ENCODE data around the gene FAM47E. TPM values are rescaled to one million over a fixed set of nuclear protein-coding genes. Genes with fewer than 3 reads are reported as not detected.

Gene FAM47E
- total RNA-seq, 1 donor: 0.86 TPM

DNA sequence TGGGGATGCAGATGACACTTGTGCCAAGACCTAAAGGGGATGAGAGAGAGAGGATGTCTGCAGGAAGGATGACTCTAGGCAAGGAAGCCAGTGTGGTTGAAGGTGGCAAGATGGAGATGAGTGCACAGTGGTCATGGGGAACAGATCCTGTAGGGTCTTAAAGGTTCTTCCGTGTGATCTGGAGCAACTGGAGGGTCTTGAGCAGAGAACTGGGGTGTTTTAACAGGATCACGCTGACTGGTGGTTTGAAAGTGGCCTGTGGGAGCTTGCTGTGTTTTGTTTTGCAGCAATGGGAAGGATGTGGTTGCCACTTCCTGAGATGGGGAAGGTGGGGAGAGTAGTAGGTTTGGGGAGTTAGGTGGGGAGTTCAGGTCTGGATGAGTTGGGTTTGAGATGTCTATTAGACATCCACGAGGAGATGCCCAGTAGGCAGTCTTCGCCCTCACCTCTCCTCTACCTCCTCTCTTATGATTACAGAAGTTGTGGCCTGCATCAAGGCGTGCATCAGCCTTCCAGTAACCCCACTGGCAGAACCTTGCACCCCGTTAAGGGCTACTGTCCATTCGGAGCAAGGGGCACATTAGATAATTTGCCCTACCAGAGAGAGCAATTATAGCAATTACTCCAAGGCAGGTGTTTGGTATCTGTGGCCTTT is 53.6 kb downstream of the FAM47E start:
- no peak for DNase-seq (ENCODE audit: low read depth)
- peak overlapping the region; percentile 66 for H3K4me3 ChIP-seq (ENCODE audit: low read depth, low read length)
- TF ChIP-seq, protein P1, sequence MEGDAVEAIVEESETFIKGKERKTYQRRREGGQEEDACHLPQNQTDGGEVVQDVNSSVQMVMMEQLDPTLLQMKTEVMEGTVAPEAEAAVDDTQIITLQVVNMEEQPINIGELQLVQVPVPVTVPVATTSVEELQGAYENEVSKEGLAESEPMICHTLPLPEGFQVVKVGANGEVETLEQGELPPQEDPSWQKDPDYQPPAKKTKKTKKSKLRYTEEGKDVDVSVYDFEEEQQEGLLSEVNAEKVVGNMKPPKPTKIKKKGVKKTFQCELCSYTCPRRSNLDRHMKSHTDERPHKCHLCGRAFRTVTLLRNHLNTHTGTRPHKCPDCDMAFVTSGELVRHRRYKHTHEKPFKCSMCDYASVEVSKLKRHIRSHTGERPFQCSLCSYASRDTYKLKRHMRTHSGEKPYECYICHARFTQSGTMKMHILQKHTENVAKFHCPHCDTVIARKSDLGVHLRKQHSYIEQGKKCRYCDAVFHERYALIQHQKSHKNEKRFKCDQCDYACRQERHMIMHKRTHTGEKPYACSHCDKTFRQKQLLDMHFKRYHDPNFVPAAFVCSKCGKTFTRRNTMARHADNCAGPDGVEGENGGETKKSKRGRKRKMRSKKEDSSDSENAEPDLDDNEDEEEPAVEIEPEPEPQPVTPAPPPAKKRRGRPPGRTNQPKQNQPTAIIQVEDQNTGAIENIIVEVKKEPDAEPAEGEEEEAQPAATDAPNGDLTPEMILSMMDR (IDR thresholded peaks at IDR 0.05; ENCODE audit: insufficient read depth, low read depth, low read length): no peak

DNA sequence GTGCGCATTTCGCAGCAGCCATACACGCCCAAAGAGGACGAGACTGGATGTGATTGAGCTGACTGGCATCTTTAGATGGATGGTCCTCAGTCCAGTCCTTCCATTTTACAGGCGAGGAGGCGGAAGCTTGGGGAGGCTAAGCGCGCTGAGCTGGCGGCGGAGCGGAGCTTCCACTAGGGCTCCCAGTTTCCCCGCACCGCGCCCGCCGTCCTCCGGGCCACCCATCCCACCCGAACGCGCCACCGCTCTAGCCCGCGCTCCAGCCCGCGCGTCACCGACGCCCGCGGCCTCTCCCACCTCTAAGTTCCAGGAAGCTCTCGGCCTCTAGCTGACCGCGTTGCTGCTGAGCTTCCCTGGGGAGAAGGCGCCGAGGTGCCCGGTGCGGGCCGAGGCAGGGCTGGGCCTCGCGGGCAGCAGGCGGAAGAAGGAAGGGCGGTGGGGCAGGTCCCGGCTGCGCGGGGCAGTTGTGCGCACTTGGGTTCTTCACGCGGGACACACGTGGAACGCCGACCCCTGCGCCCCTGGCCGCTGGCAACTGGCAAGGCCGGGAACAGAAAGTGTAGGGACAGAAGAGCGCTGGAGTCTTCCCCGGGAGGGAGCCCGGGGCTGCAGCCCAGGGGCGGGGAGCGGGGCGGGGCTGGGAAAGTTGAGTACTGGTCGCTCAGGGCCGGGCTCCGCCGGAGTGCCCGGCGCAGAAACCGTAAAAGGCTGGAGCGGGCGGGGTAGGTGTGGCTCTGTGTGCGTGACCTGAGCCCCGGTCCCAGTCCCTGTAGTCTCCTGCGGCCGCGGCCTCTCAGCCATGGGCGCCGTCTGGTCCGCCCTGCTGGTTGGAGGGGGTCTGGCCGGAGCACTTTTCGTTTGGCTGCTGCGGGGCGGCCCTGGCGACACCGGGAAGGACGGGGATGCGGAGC is 54.7 kb downstream of the FAM47E start, which contains the start of gene STBD1:
Gene STBD1, plus strand, starts transcription at position 763 of the 911 bp plus-strand sequence. Its CDS starts 37 bp downstream, at position 800.
- TF ChIP-seq, protein P1 (IDR thresholded peaks at IDR 0.05; ENCODE audit: insufficient read depth, low read depth, low read length): no peak
- peak within 1 kb of the TSS; percentile 66 for H3K4me3 ChIP-seq (ENCODE audit: low read depth, low read length)
- DNase-seq (ENCODE audit: low read depth): peak; percentile 59

DNA sequence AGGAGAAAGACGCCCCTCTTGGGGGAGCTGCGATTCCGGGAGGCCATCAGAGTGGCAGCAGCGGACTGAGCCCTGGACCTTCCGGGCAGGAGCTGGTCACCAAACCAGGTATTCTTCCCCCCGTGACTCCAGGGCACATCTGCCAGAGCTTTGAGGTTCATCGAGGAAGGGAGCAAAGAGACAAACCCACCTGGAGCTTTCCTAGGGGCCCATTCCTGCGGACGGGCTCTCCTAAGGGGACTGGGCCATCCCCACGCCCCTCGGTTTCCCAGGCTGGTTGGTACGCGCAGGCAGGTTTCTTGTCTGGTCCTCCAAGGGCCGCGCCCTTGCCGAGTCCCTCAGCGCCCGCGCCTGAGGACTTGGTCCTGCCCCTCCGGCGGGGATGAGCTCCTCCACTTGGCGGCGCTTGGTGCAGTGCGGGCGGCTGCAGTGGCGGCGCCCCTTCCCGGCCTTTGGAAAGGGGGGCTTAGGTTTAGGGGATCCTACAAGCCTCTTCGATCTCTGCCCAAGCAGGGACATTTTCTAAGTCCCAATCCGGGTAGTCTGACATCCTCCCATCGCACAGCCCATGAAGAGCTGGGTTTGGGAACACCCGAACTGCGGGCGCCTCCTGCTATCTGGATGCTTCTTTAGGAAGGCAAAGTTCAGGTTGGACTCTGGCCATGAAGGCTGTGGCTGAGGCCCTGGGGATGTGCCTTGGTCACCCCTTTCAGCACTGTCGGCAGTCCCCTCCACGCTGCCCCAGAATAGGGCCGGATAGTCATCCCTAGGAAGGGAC is 55.5 kb downstream of the FAM47E start:
- TF ChIP-seq, protein P1 (IDR thresholded peaks at IDR 0.05; ENCODE audit: insufficient read depth, low read depth, low read length): peak; percentile 42
- peak overlapping the region; percentile 66 for H3K4me3 ChIP-seq (ENCODE audit: low read depth, low read length)
- peak; percentile 51 for DNase-seq (ENCODE audit: low read depth)

DNA sequence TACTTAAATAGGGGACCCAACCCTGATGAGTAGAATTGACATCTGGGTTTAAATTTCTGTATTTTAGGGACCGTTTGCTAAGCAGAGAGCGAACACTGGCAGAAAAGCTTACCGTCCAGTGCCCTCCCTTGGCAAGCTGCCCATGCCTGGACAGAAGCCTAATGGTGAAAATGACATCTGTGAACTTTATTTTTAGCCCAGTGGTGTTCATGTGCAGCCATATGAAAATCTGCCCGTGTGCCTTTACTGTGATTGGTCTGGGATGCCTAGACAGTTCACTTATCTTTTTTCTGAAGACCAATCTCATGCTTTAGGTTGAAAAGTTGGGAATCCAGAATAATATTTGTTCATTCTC is 56.1 kb downstream of the FAM47E start:
- H3K4me3 ChIP-seq (ENCODE audit: low read depth, low read length): peak overlapping the region; percentile 66
- TF ChIP-seq, protein P1 (IDR thresholded peaks at IDR 0.05; ENCODE audit: insufficient read depth, low read depth, low read length): no peak
- DNase-seq (ENCODE audit: low read depth): no peak

DNA sequence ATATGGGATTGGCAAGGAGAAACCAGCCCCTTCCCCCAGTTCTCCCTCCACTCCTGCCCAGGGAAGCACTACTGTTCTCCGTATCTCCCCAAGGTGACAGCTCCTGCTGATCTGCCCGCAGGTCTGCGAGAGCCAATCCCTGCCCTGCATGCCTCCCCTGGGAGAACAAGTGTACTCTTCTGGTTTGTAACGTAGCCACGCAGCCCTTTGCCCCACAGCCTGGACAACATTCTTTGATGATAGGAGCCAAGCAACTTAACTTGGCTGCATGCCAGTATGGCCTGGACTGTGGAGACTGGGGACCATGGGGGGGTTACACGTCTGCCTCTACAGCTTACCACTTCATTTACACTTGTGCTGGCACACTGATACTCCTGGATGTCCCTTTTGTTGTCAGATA is 57.0 kb downstream of the FAM47E start:
- no peak for DNase-seq (ENCODE audit: low read depth)
- H3K4me3 ChIP-seq (ENCODE audit: low read depth, low read length): no peak overlapping the region

More for the DNA sequence above, 57.0 kb downstream of the FAM47E start:
- TF ChIP-seq, protein P1 (IDR thresholded peaks at IDR 0.05; ENCODE audit: insufficient read depth, low read depth, low read length): no peak
